Stimulated activated CD8-positive, alpha-beta memory T cell treated with anti-CD3 and anti-CD28 coated beads, Interleukin-7, amount 100 ng/mL, for 4 hours (primary cell): ENCODE results near the gene GPR50.
A peak's percentile ranks its signal among the peaks of the same experiment; 100 is the strongest.

Experiments
- DNase-seq, 2 donors: peaks; one replicate each; pipeline ENCODE4 v3.0.0-alpha.2; 2020; ENCODE audit warnings: low read depth in 2 of 2

Gene GPR50

DNA sequence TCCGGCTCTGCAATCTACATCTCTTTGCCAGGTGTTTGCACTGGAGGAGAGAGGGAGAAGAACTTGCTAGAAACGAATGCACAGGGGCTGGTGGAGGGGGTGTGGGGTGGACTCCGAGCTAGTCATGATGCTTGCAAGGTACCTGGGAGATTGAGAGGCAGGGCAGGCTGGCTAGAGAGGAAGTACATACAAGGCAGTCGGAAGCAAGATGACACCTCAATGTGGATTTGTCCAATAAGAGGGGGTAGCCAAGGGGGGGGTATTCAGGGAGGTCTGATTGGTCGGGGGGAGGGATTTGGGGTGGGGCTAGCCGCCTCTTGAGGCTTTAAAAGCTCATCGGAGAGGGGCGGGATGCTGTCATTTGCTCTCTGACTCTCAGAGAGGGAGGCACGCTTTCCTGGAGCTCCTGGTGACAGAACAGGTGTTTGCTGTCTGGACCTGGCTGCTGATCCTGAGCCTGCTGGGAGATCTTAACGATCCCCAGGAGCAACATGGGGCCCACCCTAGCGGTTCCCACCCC is at the start of gene GPR50:
GPR50 (plus strand) TSS at position 354 of the 520 bp plus-strand sequence; CDS start at position 492, 138 bp downstream.
- no peak for DNase-seq

DNA sequence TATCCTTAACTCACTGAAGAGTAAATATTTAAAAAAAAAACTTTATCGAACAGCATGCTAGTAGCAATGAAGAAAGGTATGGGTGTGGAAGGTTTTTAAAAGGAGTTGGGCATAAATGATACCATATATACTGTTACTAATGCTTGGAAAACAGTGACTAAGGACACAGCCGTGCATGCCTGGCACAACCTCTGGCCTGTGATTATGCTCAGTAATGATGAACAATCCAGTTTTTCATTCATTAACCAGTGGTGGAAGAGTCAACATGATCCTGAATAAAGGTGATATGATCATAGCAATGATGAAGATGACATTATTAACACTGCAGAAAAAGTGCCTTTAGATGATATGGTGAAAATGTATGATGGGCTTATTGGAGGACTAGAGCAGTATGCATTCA is 43.9 kb upstream of the GPR50 start:
- DNase-seq = no peak

DNA sequence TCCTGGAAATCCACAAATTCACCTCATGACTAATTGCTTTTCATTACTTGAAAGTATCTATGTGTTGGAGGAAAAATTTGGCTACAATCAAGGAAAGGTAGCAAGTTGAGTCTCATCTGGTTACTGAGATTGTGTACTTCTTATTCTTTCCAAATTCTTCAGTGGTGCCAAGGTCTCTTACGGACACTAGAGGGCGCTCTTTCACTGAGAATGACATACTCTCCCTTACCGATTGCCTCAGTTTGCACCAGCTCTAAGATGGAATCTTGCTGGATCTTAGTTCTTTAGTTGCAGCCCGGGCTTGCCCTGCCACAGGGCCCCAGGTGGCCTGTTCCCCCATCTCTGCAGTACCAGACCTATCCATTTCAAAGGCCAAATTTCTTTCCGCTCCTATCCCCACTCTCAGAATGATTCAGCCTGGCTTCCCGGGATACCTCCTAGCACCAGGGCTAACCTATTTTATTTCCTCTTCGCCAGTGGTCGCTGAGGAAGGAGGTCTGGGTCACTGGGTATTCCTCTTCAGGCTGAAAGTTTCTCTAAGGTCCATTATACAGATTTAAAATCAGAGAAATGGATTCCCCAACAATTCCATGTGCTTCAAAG is 24.6 kb upstream of the GPR50 start:
- DNase-seq = peak; percentile 0 to 5

DNA sequence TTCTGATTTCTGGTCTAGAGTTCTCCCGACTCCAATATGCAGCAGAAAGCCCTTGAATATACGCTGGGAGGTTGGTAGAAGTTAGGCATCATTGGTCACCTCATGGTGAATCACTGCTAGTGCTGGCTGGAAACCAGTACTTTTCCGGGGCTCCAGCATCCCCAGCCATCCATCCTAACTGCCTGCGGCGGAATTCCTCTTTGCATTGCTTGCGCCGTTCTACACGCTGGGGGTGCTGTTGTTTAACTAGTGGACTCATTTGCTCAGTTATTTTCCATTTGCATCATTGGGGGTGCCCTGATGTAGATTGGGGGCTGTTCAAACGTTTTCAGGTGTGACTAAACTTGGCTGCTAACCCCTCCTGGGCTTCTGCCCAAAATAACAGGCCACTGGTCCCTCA is 23.3 kb upstream of the GPR50 start:
- DNase-seq = no peak

DNA sequence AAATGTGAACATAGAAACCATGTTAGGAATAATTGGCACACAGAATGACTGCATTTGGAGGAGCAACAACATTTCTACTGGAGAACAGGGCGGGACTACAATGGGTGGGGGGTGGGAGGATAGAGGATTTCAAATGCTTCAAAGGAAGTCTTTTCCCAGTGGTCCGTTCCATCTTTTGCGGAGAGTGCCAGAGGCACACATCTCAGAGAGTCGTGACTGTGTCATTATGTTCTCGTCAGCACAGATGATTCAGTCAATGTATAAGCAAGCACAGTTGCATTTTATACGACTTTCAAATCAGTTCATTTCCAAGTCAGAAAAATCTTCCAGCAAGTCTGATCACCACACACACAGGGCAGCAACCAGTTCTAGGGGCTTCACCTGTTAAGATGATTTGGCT is 22.7 kb upstream of the GPR50 start:
- no peak for DNase-seq

DNA sequence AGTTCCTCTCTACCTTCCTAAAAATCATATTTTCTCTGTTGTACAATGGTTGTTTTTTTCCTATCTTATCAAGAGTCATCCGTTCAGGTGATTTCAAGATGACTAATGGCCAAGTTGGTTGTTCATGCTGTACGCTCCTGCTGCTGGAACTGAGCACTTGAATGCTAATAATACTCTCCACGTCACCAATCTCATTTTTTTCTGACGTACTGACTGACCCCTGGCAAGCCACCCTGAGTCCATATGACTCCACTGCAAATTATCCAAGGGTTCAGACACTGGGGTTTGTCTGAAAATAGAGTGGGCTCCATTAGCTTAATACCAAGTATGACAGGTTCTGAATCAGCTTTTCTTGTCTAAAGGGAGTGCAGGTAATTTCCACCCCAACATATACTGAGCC is 21.1 kb upstream of the GPR50 start:
- no peak for DNase-seq

DNA sequence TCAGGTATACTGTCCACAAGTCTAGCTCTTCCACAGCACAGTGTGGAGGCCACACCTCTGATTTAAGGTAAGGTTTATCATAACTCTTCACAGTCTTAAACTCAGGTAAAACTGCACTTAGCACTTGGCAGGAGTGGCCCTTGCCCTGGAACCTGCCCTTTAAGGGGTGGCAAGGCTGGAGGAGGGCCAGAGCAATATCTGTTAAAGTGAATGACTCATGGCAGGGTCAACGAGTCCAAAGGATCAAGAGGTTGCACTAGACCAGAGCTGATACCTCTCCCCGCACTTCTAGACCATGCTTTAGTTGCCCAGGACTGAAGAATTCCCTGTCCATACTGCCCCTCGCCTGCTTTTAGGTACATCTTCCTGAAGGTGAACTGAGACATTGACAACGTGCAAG is 14.7 kb upstream of the GPR50 start:
- DNase-seq = no peak

DNA sequence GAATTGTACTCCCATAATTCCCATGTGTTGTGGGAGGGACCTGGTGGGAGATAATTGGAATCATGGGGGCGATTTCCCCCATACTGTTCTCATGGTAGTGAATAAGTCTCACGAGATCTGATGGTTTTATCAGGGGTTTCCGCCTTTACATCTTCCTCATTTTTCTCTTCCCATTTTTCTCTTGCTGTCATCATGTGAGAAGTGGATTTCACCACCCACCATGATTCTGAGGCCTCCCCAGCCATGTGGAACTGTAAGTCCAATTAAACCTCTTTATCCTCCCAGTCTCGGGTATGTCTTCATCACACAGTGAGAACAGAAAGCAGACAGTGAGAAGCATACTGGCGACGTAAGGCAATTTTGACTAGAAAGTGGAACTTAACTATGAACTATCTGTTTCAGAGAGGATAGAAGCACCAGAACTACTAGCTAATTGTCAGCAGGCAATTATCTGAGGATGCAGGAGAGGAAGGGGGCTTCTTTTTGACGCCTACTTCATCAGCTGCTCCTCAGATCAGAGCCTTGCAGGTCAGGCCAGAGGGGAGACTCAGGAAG is 8.5 kb upstream of the GPR50 start:
- no peak for DNase-seq

DNA sequence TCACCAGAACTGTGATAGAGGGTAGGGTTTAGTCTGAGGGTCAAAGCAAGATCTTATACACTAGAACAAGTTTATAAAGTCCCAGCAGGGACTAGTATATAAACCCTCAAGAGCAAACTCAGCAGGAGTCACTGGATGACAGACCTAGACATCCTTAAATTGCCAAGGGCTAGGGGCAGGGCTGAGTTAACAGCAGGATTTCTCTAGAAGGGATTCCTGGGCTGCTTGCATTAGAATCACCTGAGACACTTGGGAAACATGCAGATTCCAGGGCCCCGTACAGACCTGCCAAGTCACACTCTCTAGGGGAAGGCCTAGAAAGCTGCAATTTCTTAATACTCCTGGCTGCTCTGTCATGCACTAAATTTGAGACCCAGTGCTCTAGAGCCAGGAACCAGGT is 6.6 kb upstream of the GPR50 start:
- DNase-seq = no peak

DNA sequence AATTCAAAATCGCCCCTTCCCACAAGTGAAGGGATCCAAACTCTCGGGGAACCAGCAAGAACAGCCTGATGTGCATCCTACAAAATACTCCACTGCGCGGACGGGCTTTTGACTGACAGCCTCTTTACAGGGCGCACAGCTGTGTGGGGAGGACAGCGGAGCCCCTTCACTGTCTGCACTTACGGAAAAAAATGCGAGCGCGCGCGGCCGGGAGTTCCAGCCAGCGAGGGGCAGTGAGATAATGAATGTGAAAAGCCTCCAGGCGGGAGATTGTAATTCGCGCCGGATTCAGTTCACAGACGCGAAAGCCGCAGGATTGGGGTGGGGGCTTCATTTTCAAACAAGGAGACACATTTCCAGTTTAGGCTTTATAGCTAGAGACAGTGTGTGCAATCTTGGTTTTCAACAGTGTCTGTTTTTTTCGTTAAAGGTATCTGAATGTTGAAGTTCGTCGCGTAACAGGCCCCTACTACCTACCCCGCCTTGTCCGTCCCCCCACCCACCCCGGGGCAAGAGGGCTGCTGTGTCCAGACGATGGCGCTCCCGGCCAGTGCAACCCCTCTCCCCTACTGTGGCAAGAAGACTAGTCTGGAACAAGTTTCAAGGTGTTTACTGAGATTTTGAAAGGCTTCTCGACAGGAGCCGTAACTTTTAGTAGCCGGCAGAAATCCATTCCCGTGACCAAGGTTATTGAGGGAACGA is 1.7 kb upstream of the GPR50 start:
- DNase-seq = no peak

DNA sequence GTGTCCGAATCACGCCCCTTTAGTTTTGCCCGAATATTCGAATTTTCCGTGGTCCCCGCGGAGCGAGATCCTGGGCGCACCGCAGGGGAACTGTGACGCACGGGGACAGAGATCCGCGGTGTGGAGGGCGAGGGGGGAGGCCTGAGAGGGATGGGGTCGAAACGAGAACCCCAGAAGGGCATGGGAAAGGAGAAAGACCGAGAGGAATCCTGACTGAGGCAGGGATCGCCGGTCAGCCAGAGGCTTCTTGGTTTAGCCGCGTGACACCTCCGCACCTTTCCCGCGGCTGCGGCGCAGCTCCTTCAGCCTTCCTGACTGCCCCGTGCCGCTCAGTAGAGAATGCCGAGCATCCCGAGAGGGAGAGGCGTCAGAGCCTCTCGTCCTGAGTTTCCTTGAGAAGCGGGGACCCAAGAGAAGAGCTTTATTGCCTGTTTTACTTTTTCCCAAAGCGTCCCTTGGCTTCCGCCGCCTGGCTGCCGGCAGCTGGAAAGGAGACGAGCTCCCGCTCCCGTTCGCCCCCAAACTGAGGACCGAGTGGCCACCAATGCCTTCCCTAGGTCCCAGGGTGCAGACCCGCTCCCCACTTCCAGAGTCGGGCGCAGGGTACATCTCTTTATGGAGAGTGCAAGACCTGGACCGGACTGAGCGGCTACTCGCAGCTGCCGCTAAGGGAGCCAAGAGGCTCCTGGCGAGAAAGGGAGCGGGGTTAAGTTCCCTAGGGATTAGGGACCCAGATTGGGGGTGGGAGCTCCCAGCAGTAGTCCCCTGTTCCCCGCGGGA is 911 bp upstream of the GPR50 start:
- no peak for DNase-seq

DNA sequence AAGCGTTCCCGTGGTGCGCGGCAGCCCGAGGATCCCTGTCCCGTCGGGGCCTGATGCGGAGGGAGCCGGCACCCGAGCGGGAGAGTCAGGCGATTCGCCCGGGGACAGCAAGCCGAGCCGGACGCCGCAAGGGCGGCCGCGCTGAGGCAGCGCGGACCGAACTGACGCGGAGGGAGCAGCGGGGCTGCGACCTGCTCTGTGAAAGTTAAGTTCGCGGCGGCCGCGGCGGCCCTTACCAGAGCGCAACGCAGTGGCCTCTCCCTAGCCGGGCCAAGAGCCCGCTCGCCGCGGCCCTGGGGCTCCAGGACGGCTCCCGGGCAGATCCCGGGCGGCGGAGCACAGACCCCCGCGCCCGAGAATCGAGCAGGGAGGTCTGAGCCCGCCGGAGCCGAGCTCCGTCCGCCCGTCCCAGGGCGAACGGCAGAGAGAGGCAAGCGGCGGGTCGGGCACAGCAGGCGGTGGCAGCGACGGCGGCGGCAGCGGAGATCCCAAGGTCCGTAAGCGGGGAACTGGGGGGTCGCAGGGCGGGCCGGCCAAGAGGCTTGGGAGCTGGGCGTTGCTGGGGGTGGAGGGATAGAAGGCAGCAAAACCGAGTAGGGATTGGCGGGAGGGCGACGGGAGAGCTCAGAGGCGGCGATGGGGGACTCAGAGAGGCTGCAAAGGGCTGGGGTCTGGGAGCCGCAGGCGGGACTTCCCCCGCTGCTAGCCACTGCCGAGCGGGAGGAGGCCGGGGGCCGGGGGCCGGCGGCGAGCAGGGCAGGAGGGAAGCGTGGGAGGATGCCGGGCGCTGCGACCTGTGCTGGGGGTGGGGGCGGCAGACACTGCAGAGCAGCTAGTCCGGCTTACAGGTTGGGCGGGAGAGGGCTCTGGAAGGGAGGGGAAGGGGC is 1.0 kb downstream of the GPR50 start:
- no peak for DNase-seq

DNA sequence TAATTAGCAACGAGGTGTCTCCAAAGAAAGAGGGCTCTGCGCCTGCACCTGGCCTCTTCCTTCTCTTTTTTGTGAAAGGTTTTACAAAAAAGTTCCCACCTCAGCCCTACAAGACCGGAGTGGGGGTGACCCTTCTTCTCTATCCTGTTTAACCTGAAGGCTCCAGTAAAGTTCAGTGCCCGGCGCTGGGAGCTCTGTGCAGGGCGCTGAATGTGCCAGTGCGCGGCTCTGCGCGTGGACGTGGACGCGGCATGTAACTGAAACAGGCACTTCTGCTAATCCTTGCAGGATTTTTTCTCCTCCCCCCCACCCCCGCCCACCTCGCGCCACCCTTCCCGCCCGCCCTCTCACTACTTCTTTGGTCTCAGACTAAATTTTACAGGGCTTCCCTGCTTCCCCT is 2.4 kb downstream of the GPR50 start:
- DNase-seq = no peak

DNA sequence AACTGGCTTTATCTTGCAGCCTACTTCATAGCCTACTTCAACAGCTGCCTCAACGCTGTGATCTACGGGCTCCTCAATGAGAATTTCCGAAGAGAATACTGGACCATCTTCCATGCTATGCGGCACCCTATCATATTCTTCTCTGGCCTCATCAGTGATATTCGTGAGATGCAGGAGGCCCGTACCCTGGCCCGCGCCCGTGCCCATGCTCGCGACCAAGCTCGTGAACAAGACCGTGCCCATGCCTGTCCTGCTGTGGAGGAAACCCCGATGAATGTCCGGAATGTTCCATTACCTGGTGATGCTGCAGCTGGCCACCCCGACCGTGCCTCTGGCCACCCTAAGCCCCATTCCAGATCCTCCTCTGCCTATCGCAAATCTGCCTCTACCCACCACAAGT is 4.0 kb downstream of the GPR50 start:
- no peak for DNase-seq

DNA sequence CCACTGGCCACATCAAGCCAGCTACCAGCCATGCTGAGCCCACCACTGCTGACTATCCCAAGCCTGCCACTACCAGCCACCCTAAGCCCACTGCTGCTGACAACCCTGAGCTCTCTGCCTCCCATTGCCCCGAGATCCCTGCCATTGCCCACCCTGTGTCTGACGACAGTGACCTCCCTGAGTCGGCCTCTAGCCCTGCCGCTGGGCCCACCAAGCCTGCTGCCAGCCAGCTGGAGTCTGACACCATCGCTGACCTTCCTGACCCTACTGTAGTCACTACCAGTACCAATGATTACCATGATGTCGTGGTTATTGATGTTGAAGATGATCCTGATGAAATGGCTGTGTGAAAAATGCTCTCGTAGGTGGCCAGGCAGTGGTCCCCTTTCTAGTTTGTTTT is 4.7 kb downstream of the GPR50 start:
- no peak for DNase-seq

DNA sequence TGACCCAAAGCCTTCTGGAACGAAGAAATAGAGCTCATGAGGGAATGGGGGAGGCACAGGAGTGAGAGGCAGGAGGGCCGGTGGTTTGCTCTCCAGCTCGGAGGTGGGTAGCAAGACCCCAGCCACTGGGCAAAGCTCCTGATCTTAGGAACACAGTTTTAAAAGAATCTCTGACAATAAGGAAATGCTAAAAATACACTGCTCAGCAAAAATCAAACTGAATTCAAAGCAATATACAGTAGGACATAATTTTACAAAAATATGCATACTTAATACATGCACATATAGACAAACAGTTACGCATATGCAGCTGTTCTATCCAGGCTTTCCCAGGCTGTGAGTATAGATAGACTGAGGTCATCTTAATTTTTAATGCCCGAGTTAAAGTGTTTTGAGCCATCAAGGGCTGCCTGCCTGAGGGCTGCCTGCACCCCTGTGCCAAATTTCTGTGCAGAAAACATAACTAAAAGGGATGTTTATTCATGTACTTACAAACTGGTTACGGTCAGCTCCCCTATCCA is 6.9 kb downstream of the GPR50 start:
- no peak for DNase-seq

DNA sequence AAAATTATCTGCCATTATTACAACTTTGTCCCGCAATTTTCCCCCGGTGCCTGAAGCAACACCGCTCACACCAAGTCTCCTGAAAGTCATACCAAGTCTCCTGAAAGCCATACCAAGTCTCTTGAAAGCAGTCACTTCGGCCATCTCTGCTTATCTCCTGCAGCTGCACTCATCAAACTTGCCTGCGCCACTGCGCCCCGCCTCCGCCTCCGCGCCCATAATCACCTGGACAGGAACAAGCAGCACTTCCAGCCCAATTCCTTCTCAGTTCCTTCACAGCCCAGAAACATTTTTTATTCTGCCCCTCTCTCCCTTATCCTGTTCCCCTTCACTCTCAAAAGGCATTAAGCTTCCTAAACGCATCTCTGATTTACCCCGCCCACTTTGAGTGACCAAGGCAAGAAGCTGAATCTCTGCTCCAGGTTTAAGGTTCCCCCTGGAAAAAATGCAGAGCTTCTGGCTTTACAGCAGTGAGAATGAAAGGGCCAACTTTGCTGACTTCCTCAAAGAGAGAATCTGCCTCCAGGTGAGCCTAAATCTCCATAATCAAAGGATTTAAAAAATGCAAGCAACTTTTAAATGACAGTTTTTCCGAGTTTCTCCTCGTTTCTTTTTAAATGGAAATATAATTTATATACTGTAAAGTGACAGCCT is 7.7 kb downstream of the GPR50 start:
- no peak for DNase-seq

DNA sequence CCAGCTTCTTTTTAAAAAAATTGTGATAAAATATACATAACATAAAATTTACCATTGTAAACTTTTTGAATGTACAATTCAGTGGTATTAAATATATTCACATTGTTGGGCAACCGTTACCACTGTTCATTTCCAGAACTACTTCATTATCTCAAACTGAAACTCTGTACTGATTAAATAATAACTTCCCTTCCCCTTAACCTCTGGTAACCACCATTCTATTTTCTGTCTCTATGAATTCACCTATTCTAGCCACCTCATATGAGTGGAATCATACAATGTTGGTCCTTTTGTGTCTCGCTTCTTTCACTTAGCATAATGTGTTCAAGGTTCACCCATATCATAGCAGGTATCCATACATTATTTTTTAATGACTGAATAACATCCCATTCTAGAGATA is 8.3 kb downstream of the GPR50 start:
- DNase-seq = no peak

DNA sequence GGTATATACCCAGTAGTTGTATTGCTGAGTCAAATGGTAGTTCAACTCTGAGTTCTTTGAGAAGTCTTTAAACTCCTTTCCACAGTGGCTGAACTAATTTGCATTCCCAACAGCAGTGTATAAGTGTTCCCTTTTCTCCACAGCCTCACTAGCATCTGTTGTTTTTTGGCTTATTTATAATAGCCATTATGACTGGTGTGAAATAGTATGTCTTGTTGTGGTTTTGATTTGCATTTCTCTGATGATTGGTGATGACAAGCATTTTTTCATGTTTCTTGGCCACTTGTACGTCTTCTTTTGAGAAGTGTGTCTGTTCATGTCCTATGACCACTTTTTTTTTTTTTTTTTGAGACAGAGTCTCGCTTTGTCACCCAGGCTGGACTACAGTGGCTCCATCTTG is 30.5 kb downstream of the GPR50 start:
- no peak for DNase-seq

DNA sequence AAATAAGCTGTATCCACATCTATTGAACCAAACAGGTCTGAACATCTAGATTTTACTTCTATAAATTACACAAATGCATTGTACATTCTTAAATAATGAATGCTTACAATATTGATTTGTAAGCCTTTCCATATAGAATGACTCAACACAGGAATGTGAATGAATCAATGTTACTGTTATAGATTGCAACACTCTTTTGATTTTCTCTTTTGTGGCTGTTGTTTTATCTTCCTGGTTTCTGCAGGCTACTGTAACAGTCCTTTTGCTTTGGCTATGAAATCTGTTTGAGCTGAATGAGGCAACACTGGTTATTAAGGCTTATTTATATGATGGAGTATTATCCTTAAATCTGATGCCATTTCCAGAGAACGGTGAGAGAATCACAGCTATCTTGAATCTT is 49.5 kb downstream of the GPR50 start:
- no peak for DNase-seq

DNA sequence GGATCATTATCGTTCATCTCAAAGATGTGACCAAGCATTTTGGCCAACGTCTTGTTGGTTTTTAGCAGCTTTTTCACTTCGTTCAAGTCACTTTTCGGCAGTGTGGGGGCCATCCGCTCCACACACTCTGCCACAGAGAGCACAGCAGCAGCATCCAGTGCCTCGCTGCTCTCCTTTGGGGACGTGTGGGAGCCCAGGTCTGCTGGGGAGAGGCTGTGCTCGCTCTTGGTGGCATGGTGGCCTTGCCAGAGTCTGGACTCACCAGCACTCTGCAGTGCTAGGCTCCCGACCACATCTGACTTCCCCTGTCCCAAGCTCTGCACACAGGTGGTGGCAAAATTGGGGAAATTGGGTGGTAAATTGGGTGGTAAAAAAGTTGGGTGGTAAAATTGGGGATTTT is 50.6 kb downstream of the GPR50 start:
- no peak for DNase-seq
